Measurements from ENCODE around the gene GALT. TPM values are rescaled to one million over a fixed set of nuclear protein-coding genes. Genes with fewer than 3 reads are reported as not detected.

Gene GALT
- total and polyA plus RNA-seq, 2 of the 13 experiments (the other 11 are each of a cell fraction or from before 2014, with no cell fraction given), result 40.4 to 46.3 TPM

DNA sequence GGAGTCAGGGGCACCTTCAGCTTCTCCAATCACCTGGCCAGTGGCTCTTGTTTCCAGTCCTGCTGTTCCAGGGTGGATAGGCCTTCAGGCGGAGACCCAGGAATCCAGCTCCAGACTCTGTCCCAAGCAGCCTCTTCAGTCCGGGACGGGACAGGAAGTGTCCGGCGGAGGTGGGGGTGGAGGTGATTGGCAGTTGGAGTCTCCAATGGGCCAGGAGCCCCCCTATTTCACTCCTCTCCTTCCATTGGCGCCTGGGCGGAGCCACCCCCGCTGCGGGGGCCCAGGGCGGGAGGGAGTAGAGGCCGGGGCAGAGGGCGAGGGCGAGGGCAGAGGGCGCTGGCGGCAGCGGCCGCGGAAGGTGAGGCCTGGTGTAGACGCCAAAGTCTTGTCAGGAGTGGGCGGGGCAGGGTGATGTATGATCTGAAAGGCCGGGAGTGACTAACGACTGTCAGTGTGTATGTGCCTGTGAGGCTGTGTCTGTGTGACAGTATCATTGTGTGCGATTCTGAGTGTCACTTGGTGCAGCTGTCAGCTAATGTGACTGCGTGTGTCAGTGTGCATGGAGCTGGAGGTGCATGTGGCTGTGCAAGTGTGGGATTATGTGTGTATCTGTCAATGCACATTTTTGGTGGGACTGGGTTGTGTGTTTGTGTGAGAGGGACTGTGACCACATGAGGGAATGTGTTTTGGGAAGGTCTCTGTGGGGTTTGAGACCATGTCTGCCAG is 5.6 kb downstream of the GALT start, which contains the start of gene IL11RA (continued):
- TF ChIP-seq, protein P1, sequence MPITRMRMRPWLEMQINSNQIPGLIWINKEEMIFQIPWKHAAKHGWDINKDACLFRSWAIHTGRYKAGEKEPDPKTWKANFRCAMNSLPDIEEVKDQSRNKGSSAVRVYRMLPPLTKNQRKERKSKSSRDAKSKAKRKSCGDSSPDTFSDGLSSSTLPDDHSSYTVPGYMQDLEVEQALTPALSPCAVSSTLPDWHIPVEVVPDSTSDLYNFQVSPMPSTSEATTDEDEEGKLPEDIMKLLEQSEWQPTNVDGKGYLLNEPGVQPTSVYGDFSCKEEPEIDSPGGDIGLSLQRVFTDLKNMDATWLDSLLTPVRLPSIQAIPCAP (CRISPR knock-in tag; IDR thresholded peaks at IDR 0.05; ENCODE audit: low read depth), result no peak
- TF ChIP-seq, protein P2, sequence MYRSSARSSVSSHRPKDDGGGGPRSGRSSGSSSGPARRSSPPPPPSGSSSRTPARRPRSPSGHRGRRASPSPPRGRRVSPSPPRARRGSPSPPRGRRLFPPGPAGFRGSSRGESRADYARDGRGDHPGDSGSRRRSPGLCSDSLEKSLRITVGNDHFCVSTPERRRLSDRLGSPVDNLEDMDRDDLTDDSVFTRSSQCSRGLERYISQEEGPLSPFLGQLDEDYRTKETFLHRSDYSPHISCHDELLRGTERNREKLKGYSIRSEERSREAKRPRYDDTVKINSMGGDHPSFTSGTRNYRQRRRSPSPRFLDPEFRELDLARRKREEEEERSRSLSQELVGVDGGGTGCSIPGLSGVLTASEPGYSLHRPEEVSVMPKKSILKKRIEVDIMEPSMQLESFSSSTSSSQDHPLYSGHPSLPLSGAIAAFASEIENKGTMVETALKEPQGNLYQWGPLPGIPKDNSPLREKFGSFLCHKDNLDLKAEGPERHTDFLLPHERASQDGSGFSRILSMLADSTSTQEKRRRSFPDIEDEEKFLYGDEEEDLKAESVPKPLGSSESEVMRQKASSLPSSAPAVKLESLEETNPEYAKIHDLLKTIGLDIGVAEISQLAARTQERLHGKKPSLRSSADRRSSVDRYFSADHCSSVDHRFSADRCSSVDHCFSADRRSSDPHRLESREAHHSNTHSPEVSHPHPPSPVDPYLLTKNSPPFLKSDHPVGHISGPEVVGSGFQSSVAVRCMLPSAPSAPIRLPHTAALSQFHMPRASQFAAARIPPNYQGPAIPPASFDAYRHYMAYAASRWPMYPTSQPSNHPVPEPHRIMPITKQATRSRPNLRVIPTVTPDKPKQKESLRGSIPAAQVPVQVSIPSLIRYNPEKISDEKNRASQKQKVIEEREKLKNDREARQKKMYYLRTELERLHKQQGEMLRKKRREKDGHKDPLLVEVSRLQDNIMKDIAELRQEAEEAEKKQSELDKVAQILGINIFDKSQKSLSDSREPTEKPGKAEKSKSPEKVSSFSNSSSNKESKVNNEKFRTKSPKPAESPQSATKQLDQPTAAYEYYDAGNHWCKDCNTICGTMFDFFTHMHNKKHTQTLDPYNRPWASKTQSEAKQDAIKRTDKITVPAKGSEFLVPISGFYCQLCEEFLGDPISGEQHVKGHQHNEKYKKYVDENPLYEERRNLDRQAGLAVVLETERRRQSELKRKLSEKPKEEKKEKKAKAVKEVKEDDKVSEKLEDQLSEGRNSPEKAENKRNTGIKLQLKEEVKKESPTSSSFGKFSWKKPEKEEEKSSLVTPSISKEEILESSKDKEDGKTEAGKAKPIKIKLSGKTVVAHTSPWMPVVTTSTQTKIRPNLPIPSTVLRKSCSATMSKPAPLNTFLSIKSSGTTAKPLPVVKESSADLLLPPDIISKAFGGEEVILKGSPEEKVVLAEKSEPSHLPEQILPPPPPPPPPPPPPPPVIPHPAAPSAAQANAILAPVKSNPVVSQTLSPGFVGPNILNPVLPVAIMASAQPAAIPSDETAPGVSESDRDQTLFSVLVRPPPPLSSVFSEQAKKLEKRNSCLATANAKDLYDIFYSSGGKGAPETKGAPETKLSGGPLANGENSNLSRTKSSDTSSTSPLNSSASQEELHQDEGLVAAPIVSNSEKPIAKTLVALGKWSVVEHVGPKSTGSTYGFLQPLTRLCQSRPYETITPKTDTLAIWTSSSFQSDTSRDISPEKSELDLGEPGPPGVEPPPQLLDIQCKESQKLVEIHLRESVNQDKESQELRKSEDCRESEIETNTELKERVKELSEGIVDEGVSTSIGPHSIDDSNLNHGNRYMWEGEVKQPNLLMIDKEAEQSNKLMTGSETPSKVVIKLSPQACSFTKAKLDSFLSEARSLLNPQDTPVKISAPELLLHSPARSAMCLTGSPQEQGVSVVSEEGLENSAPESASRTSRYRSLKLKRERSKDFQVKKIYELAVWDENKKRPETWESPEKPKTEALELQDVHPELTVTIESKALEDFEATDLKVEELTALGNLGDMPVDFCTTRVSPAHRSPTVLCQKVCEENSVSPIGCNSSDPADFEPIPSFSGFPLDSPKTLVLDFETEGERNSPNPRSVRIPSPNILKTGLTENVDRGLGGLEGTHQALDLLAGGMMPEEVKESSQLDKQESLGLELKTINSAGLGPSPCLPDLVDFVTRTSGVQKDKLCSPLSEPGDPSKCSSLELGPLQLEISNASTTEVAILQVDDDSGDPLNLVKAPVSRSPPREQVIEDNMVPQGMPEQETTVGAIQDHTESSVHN (CRISPR knock-in tag; IDR thresholded peaks at IDR 0.05), result no peak
- TF ChIP-seq ZFP36L1 (CRISPR knock-in tag; IDR thresholded peaks at IDR 0.05) (0 out of 2 replicates have a peak, but pooled peaks have one; percentile 4), HMGA1 (CRISPR knock-in tag; conservative IDR thresholded peaks at IDR 0.05) (no peak), GABPA (IDR thresholded peaks at IDR 0.05; ENCODE audit: low read depth, low read length) (no peak), GABPA (CRISPR knock-in tag; IDR thresholded peaks at IDR 0.05; ENCODE audit: low read depth) (peak; percentile 87), ZNF660 (CRISPR knock-in tag; IDR thresholded peaks at IDR 0.05; ENCODE audit: borderline replicate concordance, low read depth) (no peak), FIP1L1 (IDR thresholded peaks at IDR 0.05; ENCODE audit: borderline replicate concordance, insufficient read depth, low read depth, low read length) (no peak)
- TF ChIP-seq, protein P3, sequence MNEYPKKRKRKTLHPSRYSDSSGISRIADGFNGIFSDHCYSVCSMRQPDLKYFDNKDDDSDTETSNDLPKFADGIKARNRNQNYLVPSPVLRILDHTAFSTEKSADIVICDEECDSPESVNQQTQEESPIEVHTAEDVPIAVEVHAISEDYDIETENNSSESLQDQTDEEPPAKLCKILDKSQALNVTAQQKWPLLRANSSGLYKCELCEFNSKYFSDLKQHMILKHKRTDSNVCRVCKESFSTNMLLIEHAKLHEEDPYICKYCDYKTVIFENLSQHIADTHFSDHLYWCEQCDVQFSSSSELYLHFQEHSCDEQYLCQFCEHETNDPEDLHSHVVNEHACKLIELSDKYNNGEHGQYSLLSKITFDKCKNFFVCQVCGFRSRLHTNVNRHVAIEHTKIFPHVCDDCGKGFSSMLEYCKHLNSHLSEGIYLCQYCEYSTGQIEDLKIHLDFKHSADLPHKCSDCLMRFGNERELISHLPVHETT (CRISPR knock-in tag; conservative IDR thresholded peaks at IDR 0.05), result no peak; the same call in 1 of the 2 replicates
- TF ChIP-seq, protein P4, sequence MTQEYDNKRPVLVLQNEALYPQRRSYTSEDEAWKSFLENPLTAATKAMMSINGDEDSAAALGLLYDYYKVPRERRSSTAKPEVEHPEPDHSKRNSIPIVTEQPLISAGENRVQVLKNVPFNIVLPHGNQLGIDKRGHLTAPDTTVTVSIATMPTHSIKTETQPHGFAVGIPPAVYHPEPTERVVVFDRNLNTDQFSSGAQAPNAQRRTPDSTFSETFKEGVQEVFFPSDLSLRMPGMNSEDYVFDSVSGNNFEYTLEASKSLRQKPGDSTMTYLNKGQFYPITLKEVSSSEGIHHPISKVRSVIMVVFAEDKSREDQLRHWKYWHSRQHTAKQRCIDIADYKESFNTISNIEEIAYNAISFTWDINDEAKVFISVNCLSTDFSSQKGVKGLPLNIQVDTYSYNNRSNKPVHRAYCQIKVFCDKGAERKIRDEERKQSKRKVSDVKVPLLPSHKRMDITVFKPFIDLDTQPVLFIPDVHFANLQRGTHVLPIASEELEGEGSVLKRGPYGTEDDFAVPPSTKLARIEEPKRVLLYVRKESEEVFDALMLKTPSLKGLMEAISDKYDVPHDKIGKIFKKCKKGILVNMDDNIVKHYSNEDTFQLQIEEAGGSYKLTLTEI (CRISPR knock-in tag; conservative IDR thresholded peaks at IDR 0.05), result no peak
- TF ChIP-seq, protein P5, sequence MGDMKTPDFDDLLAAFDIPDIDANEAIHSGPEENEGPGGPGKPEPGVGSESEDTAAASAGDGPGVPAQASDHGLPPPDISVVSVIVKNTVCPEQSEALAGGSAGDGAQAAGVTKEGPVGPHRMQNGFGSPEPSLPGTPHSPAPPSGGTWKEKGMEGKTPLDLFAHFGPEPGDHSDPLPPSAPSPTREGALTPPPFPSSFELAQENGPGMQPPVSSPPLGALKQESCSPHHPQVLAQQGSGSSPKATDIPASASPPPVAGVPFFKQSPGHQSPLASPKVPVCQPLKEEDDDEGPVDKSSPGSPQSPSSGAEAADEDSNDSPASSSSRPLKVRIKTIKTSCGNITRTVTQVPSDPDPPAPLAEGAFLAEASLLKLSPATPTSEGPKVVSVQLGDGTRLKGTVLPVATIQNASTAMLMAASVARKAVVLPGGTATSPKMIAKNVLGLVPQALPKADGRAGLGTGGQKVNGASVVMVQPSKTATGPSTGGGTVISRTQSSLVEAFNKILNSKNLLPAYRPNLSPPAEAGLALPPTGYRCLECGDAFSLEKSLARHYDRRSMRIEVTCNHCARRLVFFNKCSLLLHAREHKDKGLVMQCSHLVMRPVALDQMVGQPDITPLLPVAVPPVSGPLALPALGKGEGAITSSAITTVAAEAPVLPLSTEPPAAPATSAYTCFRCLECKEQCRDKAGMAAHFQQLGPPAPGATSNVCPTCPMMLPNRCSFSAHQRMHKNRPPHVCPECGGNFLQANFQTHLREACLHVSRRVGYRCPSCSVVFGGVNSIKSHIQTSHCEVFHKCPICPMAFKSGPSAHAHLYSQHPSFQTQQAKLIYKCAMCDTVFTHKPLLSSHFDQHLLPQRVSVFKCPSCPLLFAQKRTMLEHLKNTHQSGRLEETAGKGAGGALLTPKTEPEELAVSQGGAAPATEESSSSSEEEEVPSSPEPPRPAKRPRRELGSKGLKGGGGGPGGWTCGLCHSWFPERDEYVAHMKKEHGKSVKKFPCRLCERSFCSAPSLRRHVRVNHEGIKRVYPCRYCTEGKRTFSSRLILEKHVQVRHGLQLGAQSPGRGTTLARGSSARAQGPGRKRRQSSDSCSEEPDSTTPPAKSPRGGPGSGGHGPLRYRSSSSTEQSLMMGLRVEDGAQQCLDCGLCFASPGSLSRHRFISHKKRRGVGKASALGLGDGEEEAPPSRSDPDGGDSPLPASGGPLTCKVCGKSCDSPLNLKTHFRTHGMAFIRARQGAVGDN (CRISPR knock-in tag; IDR thresholded peaks at IDR 0.05), result peak; percentile 93

Data from HepG2 (cell line).